HepG2 (cell line): ENCODE measurements around the gene ITCH. TPM values are rescaled to one million over a fixed set of nuclear protein-coding genes. Genes with fewer than 3 reads are reported as not detected.

ENCODE experiments used
- IRF2 ChIP-seq: IDR thresholded peaks from 2 replicates; pipeline ENCODE4 v1.6.1; 2018; ENCODE audit warnings: missing genetic modification reagents, missing compliant biosample characterization
- KMT2B ChIP-seq: IDR thresholded peaks from 2 replicates; pipeline ENCODE4 v1.6.1; 2016; ENCODE audit warnings: missing genetic modification reagents, missing compliant biosample characterization
- MAFF ChIP-seq: IDR thresholded peaks from 2 replicates; pipeline ENCODE4 v1.6.1; 2011; ENCODE audit warnings: low read depth, low read length, improper control_type of control experiment
- MEIS1 ChIP-seq: sonication (generic); formaldehyde crosslinking; IDR thresholded peaks from 2 replicates; pipeline ENCODE4 v1.9.0; 2021; ENCODE audit warnings: mild to moderate bottlenecking, missing genetic modification reagents, moderate library complexity, borderline replicate concordance
- MIER3 ChIP-seq: IDR thresholded peaks from 2 replicates; pipeline ENCODE4 v1.6.1; 2016; ENCODE audit warnings: missing compliant biosample characterization, borderline replicate concordance
- MLX ChIP-seq: IDR thresholded peaks from 2 replicates; pipeline ENCODE4 v1.6.1; 2016
- NFYC ChIP-seq: IDR thresholded peaks from 2 replicates; pipeline ENCODE4 v1.6.1; 2016; ENCODE audit warnings: missing genetic modification reagents, missing compliant biosample characterization
- NRL ChIP-seq: sonication (generic); formaldehyde crosslinking; IDR thresholded peaks from 2 replicates; pipeline ENCODE4 v1.5.0; 2020; ENCODE audit warnings: missing genetic modification reagents, mild to moderate bottlenecking, moderate library complexity, borderline replicate concordance
- PHB2 ChIP-seq: fragments of 450-650 bp; IDR thresholded peaks from 2 replicates; pipeline ENCODE4 v1.6.1; 2018; ENCODE audit not compliant: partially characterized antibody
- PITX1 ChIP-seq: sonication (generic); formaldehyde crosslinking; IDR thresholded peaks from 2 replicates; pipeline ENCODE4 v1.5.1; 2020; ENCODE audit warnings: mild to moderate bottlenecking, missing genetic modification reagents
- PPARG ChIP-seq: conservative IDR thresholded peaks from 2 replicates; pipeline ENCODE4 v1.6.1; 2016; ENCODE audit warnings: missing biosample characterization, missing genetic modification reagents
- PRMT3 ChIP-seq: sonication (generic); formaldehyde crosslinking; IDR thresholded peaks from 2 replicates; pipeline ENCODE4 v1.8.1; 2022; ENCODE audit warnings: low read depth, mild to moderate bottlenecking, moderate library complexity, missing genetic modification reagents, borderline replicate concordance
- PTBP1 ChIP-seq: fragments of 200-400 bp; formaldehyde crosslinking; IDR thresholded peaks from 2 replicates; pipeline ENCODE4 v1.6.1; 2018; ENCODE audit warnings: low read length, low read depth; ENCODE audit not compliant: poor library complexity, severe bottlenecking
- RNF219 ChIP-seq: sonication (generic); formaldehyde crosslinking; IDR thresholded peaks from 2 replicates; pipeline ENCODE4 v1.5.0; 2020; ENCODE audit warnings: mild to moderate bottlenecking, missing genetic modification reagents
- SALL1 ChIP-seq: sonication (generic); formaldehyde crosslinking; IDR thresholded peaks from 2 replicates; pipeline ENCODE4 v1.8.0; 2022; ENCODE audit warnings: mild to moderate bottlenecking, missing genetic modification reagents
- SMARCE1 ChIP-seq: fragments of 450-650 bp; IDR thresholded peaks from 2 replicates; pipeline ENCODE4 v1.6.1; 2017; ENCODE audit warnings: borderline replicate concordance
- SPEN ChIP-seq: sonication (generic); formaldehyde crosslinking; IDR thresholded peaks from 2 replicates; pipeline ENCODE4 v1.5.1; 2020; ENCODE audit warnings: low read depth, mild to moderate bottlenecking, missing genetic modification reagents
- TAF15 ChIP-seq: fragments of 200-400 bp; formaldehyde crosslinking; IDR thresholded peaks from one replicate; pipeline ENCODE4 v1.6.1; 2018; ENCODE audit warnings: mild to moderate bottlenecking, low read depth, low read length; ENCODE audit not compliant: poor library complexity, severe bottlenecking
- U2AF1 ChIP-seq: fragments of 200-400 bp; formaldehyde crosslinking; optimal IDR thresholded peaks from 2 replicates; pipeline ENCODE3; 2017; ENCODE audit warnings: mild to moderate bottlenecking, low read depth, low read length
- ZBTB38 ChIP-seq: sonication (generic); formaldehyde crosslinking; IDR thresholded peaks from 2 replicates; pipeline ENCODE4 v1.5.1; 2020; ENCODE audit warnings: mild to moderate bottlenecking, missing genetic modification reagents
- ZIK1 ChIP-seq: sonication (generic); formaldehyde crosslinking; IDR thresholded peaks from 2 replicates; pipeline ENCODE4 v1.5.0; 2020; ENCODE audit warnings: mild to moderate bottlenecking, low read depth, missing genetic modification reagents, borderline replicate concordance
- ZKSCAN8 ChIP-seq: IDR thresholded peaks from 2 replicates; pipeline ENCODE4 v1.6.1; 2016; ENCODE audit warnings: borderline replicate concordance, missing genetic modification reagents, missing compliant biosample characterization
- ZNF207 ChIP-seq: fragments of 450-650 bp; IDR thresholded peaks from 2 replicates; pipeline ENCODE4 v1.6.1; 2016; ENCODE audit warnings: antibody characterized with exemption, borderline replicate concordance
- ZNF501 ChIP-seq: sonication (generic); formaldehyde crosslinking; IDR thresholded peaks from 2 replicates; pipeline ENCODE4 v1.5.1; 2020; ENCODE audit warnings: mild to moderate bottlenecking, moderate library complexity, missing genetic modification reagents
- ZNF556 ChIP-seq: sonication (generic); formaldehyde crosslinking; IDR thresholded peaks from 2 replicates; pipeline ENCODE4 v1.4.0; 2020; ENCODE audit warnings: mild to moderate bottlenecking, missing genetic modification reagents, borderline replicate concordance
- ZNF615 ChIP-seq: sonication (generic); formaldehyde crosslinking; IDR thresholded peaks from 2 replicates; pipeline ENCODE4 v1.5.0; 2020; ENCODE audit warnings: mild to moderate bottlenecking, missing genetic modification reagents, borderline replicate concordance
- polyA plus RNA-seq, 8 experiments: library from polyadenylated mRNA; depleted of rRNA in 3 of 8; stranded (reverse) in 7 of 8; unstranded in 1 of 8; fragments of >200 nt; fragmentation: Illumina TruSeq in 4 of 8; extraction: Trizol in 4 of 8; gene quantifications; 2 replicates each; pipeline versions ENCODE4 v1.2.1 to v1.2.3, GENCODE V29; 2011 to 2016; ENCODE audit warnings: low read depth in 4 of 8, missing spikeins in 1 of 8, mixed read lengths in 1 of 8; ENCODE audit not compliant: insufficient read depth in 1 of 8
- total RNA-seq, 5 experiments: library from RNA; depleted of rRNA; stranded (reverse); fragments of >200 nt; fragmentation: Illumina TruSeq; extraction: Trizol; gene quantifications; 2 replicates each; pipeline ENCODE4 v1.2.3, GENCODE V29; 2016; ENCODE audit warnings: low read depth in 1 of 5

ITCH gene
- total and polyA plus RNA-seq, 2 of the 13 experiments (the other 11 are each of a cell fraction or from before 2014, with no cell fraction given), result 20.5 to 112 TPM

GRCh38 chr20:34522969-34523871 is 160.1 kb downstream of the ITCH start (continued):
- TF ChIP-seq ZNF207, result no peak
- TF ChIP-seq PITX1, result peak; percentile 83
- TF ChIP-seq SMARCE1, result no peak
- TF ChIP-seq ZBTB38 (CRISPR knock-in tag), result peak; percentile 90
- TF ChIP-seq PTBP1, result no peak
- no peak for TF ChIP-seq MAFF
- TF ChIP-seq MIER3 (CRISPR knock-in tag), result no peak
- TF ChIP-seq PPARG, result no peak
- TF ChIP-seq RNF219 (CRISPR knock-in tag), result no peak
- no peak for TF ChIP-seq PRMT3 (CRISPR knock-in tag)
- TF ChIP-seq ZNF501 (CRISPR knock-in tag), result peak; percentile 75
- TF ChIP-seq KMT2B (CRISPR knock-in tag), result no peak
- peak; percentile 80 for TF ChIP-seq SALL1 (CRISPR knock-in tag)
- TF ChIP-seq MLX, result no peak
- no peak for TF ChIP-seq TAF15
- TF ChIP-seq NFYC (CRISPR knock-in tag), result no peak
- no peak for TF ChIP-seq ZKSCAN8
- peak; percentile 33; the same call in 1 of the 2 replicates for TF ChIP-seq SPEN (CRISPR knock-in tag)
- TF ChIP-seq ZNF556 (CRISPR knock-in tag), result peak; percentile 63; the same call in 1 of the 2 replicates
- TF ChIP-seq NRL, result peak; percentile 94
- peak; percentile 44; the same call in 1 of the 2 replicates for TF ChIP-seq ZIK1 (CRISPR knock-in tag)
- TF ChIP-seq PHB2, result no peak
- TF ChIP-seq IRF2 (CRISPR knock-in tag), result peak; percentile 52; the same call in 1 of the 2 replicates
- TF ChIP-seq ZNF615 (CRISPR knock-in tag), result no peak
- TF ChIP-seq U2AF1, result peak; percentile 31
- TF ChIP-seq MEIS1 (CRISPR knock-in tag), result peak; percentile 70; the same call in 1 of the 2 replicates
